ENCODE measurements around the gene TSPAN3.

DNA sequence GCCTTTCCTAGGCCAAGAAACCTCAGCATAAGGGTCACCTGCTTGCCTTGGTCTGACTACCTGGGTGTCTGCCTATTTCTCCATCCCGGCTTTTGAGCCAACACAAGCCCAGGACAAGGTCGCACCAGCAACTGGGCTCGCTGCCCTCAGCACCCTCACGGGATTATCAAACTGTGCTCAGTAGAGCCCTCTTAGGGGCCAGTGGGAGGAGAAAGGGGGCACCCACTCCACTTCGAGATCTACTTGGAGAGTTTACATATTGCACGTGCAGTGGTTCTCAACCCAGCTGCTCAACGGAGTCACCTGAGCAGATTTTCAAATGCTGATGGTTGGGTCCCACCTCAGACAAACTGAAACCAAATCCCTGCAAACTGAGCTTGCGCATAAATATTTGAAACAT is 31.1 kb downstream of the TSPAN3 start:
- TF ChIP-seq, protein P1, sequence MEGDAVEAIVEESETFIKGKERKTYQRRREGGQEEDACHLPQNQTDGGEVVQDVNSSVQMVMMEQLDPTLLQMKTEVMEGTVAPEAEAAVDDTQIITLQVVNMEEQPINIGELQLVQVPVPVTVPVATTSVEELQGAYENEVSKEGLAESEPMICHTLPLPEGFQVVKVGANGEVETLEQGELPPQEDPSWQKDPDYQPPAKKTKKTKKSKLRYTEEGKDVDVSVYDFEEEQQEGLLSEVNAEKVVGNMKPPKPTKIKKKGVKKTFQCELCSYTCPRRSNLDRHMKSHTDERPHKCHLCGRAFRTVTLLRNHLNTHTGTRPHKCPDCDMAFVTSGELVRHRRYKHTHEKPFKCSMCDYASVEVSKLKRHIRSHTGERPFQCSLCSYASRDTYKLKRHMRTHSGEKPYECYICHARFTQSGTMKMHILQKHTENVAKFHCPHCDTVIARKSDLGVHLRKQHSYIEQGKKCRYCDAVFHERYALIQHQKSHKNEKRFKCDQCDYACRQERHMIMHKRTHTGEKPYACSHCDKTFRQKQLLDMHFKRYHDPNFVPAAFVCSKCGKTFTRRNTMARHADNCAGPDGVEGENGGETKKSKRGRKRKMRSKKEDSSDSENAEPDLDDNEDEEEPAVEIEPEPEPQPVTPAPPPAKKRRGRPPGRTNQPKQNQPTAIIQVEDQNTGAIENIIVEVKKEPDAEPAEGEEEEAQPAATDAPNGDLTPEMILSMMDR (IDR thresholded peaks at IDR 0.05; ENCODE audit: insufficient read depth, low read depth, low read length) = no peak
- TF ChIP-seq EZH2 (IDR thresholded peaks at IDR 0.05; ENCODE audit: insufficient read depth, low read length) = no peak

Measured in astrocyte (in vitro differentiated cells and primary cell).